Lower lobe of right lung (tissue), 2 donors: ENCODE measurements around the gene KLHL14. TPM values are rescaled to one million over a fixed set of nuclear protein-coding genes. Genes with fewer than 3 reads are reported as not detected.

Source experiments
- ATAC-seq, 2 donors: fragments of 200-7000 bp; cut with Tn5 transposase; one replicate each; pipeline ENCODE4 v1.9.1; 2020 to 2022; ENCODE audit warnings: mild to moderate bottlenecking in 2 of 2, moderate library complexity in 2 of 2
- DNase-seq: peaks from one replicate; pipeline ENCODE4 v3.0.0-alpha.2; 2020
- H3K27ac ChIP-seq: fragments of 200-600 bp; one replicate; pipeline ENCODE4 v1.8.0; 2022
- H3K27me3 ChIP-seq: fragments of 200-600 bp; one replicate; pipeline ENCODE4 v1.8.0; 2022; ENCODE audit warnings: low read depth
- H3K36me3 ChIP-seq: fragments of 200-600 bp; one replicate; pipeline ENCODE4 v1.8.0; 2022; ENCODE audit warnings: mild to moderate bottlenecking
- H3K4me1 ChIP-seq: fragments of 200-600 bp; one replicate; pipeline ENCODE4 v1.8.0; 2022
- H3K4me3 ChIP-seq: fragments of 200-600 bp; one replicate; pipeline ENCODE4 v1.8.0; 2022; ENCODE audit warnings: mild to moderate bottlenecking
- H3K9me3 ChIP-seq: fragments of 200-600 bp; one replicate; pipeline ENCODE4 v1.8.0; 2022
- intact Hi-C: fragments of 100-400 bp; cut with DNase I; formaldehyde crosslinking; loops from one replicate; pipeline ENCODE4 v1.11.0; 2022
- total RNA-seq: library from RNA; stranded (reverse); fragmentation: NEBNext Ultra II Directional; extraction: Animal tissue kit (Norgen Biotek cat#: 25700); gene quantifications from one replicate; pipeline ENCODE4 v1.2.1, GENCODE V29; 2021
- TF ChIP-seq, protein P1 (sequence below): fragments of 200-600 bp; IDR thresholded peaks from one replicate; pipeline ENCODE4 v1.8.0; 2022; ENCODE audit warnings: antibody characterized with exemption, mild to moderate bottlenecking
- donor health status: DM: no; HTN: yes; CAD: no; lungs with severe emphysema.

KLHL14 gene
- total RNA-seq, 1 donor from 2014 or later: 0.24 TPM

DNA sequence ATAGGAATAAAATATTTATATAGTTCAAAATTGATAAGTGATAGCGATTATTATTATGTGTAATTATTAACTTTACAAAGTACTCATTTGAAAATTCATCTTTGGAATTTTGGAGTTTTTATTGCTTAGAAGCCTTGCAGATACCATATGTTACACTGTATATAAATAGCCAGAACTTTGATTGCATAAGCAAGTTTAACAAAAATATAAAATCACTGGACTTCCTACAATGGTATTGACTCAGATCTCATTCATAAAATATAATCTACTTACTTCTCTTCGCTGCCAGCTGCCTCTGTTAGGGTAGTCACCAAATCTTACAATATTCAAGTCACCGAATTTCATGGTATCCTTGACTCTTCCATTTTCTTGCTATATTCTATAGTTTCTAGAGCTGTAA, 22.5 kb downstream of the KLHL14 start:
- no peak for ATAC-seq
- Histone ChIP-seq H3K4me1 (no peaks in the 10 kb centered on the region), H3K4me3 (no peak overlapping the region), H3K27ac (no peak overlapping the region), H3K36me3 (no peaks in the 10 kb centered on the region), H3K9me3 (no peaks in the 10 kb centered on the region), H3K27me3 (no peaks in the 10 kb centered on the region)
- TF ChIP-seq, protein P1, sequence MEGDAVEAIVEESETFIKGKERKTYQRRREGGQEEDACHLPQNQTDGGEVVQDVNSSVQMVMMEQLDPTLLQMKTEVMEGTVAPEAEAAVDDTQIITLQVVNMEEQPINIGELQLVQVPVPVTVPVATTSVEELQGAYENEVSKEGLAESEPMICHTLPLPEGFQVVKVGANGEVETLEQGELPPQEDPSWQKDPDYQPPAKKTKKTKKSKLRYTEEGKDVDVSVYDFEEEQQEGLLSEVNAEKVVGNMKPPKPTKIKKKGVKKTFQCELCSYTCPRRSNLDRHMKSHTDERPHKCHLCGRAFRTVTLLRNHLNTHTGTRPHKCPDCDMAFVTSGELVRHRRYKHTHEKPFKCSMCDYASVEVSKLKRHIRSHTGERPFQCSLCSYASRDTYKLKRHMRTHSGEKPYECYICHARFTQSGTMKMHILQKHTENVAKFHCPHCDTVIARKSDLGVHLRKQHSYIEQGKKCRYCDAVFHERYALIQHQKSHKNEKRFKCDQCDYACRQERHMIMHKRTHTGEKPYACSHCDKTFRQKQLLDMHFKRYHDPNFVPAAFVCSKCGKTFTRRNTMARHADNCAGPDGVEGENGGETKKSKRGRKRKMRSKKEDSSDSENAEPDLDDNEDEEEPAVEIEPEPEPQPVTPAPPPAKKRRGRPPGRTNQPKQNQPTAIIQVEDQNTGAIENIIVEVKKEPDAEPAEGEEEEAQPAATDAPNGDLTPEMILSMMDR: no peak
- DNase-seq: no peak
- intact Hi-C loops: no loop called here

DNA sequence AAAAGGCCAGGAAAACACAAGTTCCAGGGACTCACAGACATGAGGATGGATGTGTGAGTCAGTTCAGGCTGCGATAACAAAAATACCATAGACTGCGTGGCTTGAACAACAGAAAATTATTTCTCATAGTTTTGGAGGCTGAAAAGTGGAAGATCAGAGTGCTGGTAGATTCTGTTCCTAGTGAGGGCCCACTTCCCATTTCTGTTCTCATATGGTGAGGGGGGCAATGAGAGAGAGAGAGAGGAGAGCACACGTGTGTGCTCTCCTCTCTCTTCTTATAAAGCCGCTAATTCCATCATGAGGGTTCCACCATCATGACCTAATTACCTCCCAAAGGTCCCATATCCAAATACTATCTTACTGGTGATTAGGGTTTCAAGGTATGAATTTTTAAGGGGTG, 23.0 kb downstream of the KLHL14 start:
- Histone ChIP-seq H3K36me3 (no peaks in the 10 kb centered on the region), H3K27ac (no peak overlapping the region), H3K27me3 (no peaks in the 10 kb centered on the region), H3K4me1 (no peaks in the 10 kb centered on the region), H3K4me3 (no peak overlapping the region), H3K9me3 (no peaks in the 10 kb centered on the region)
- no peak for DNase-seq
- TF ChIP-seq, protein P1: no peak
- ATAC-seq: no peak
- intact Hi-C loops: no loop called here

DNA sequence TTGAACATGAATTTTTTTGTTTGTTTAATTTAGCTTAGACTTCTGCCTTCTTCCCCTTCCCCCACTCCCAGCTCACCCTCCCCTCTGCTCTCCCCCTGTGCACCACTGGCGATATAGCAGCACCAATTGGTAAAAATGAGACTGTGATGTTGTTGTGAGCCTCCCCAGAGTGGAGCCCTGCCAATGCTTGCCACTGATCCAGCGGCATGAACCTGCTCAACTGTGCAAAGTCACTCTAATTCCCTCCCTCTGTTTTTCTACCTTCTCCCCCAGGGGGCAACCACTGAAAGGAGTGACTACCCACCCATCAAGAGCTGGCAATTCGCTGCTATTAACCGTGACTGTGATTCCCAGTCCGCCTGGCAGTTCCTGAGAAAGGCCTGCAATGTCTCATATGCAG, 30.2 kb downstream of the KLHL14 start:
- no peaks in the 10 kb centered on the region for H3K9me3 ChIP-seq
- DNase-seq: no peak
- H3K27ac ChIP-seq: no peak overlapping the region
- H3K36me3 ChIP-seq: no peaks in the 10 kb centered on the region
- intact Hi-C loops: no loop called here
- no peak for ATAC-seq
- no peaks in the 10 kb centered on the region for H3K27me3 ChIP-seq
- H3K4me1 ChIP-seq: no peaks in the 10 kb centered on the region
- H3K4me3 ChIP-seq: no peak overlapping the region
- TF ChIP-seq, protein P1: no peak

DNA sequence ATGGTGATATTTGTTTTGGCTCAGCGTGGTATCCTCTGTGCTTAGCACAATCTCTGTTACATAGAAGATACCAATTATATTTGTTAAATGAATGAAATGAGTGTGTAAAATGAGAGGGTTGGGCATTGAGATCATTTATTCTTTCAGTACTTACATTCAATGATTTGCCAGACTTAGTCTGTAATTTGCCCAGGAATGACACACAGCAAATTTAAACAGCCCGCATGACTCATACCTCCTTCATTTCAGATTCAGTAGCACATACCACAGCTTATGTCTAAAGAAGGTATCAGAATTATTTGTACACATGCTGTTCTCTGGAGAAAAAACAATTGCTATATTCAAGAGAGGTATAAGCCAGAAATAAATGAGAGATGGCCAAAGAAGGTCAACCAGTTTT, 37.0 kb downstream of the KLHL14 start:
- TF ChIP-seq, protein P1: no peak
- H3K36me3 ChIP-seq: no peaks in the 10 kb centered on the region

DNA sequence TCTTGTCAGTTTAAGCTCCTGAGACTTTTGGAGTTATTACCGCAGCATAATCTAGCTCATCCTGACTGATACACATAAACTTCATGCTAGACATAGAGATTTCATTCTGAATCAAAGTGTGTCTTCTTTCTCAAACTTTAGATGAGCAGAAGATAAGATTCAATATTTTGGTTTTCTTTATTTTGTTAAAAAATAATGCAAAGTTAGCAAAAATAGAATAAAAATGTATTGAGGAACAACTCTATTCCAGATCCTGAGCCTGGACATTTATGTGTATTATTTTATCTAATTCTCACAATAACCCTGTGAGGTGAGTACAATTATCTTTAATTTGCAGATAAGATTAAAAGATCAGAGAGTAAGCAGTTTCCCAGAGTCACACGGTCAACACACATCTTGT, 38.4 kb downstream of the KLHL14 start:
- no peaks in the 10 kb centered on the region for H3K4me1 ChIP-seq
- H3K4me3 ChIP-seq: no peak overlapping the region
- no peaks in the 10 kb centered on the region for H3K27me3 ChIP-seq
- no peaks in the 10 kb centered on the region for H3K9me3 ChIP-seq
- ATAC-seq (no peak), DNase-seq (no peak)
- intact Hi-C loops: no loop called here
- TF ChIP-seq, protein P1: no peak
- H3K36me3 ChIP-seq: no peaks in the 10 kb centered on the region
- no peak overlapping the region for H3K27ac ChIP-seq

More for the DNA sequence above, 37.0 kb downstream of the KLHL14 start:
- H3K4me1 ChIP-seq: no peaks in the 10 kb centered on the region
- ATAC-seq (no peak), DNase-seq (no peak)
- no peak overlapping the region for H3K27ac ChIP-seq
- no peak overlapping the region for H3K4me3 ChIP-seq
- H3K27me3 ChIP-seq: no peaks in the 10 kb centered on the region
- H3K9me3 ChIP-seq: no peaks in the 10 kb centered on the region
- intact Hi-C loops: no loop called here

DNA sequence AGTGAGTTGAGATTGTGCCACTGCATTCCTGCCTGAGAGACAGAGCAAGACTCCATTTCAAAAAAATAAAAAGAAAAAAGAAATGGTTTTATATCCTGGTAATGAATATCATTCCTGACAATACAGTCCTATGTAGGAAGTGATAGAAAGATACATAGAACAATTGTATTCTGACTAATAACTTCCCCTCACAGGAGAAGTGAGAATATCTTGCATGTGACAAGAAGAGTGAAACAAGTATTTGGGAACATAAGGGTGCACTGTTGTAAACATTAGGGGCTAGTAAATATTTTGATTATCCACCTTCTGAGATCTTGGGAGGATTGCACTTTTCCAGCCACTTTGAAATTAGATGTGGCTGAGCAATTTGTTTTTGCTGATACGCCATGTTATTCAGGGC, 40.7 kb downstream of the KLHL14 start:
- Histone ChIP-seq H3K4me1 (no peaks in the 10 kb centered on the region), H3K4me3 (no peak overlapping the region), H3K27ac (no peak overlapping the region), H3K9me3 (no peaks in the 10 kb centered on the region), H3K36me3 (no peaks in the 10 kb centered on the region), H3K27me3 (no peaks in the 10 kb centered on the region)
- TF ChIP-seq, protein P1: no peak
- ATAC-seq (no peak), DNase-seq (no peak)
- intact Hi-C loops: no loop called here
